H4 (cell line): ENCODE measurements around the gene PRKAG2. TPM values are rescaled to one million over a fixed set of nuclear protein-coding genes. Genes with fewer than 3 reads are reported as not detected.
A peak's percentile ranks its signal among the peaks of the same experiment; 100 is the strongest.

Experiments used
- DNase-seq: peaks from one replicate; pipeline ENCODE4 v3.0.0-alpha.2; 2015; ENCODE audit warnings: low spot score
- total RNA-seq: library from RNA; depleted of rRNA; stranded (reverse); fragments of >200 nt; shearing (Covaris generic); gene quantifications from 2 replicates; pipeline ENCODE4 v1.2.3, GENCODE V29; 2014

Gene PRKAG2
- total RNA-seq, 1 experiment from 2014 or later = 7.3 TPM

- no peak for DNase-seq
These were observed 180.9 kb downstream of the PRKAG2 start for GRCh38 chr7:151695951-151696541.

GRCh38 chr7:151694828-151695580, 181.9 kb downstream of the PRKAG2 start:
- no peak for DNase-seq

- no peak for DNase-seq
These were observed 182.5 kb downstream of the PRKAG2 start for GRCh38 chr7:151694441-151694827.

- no peak for DNase-seq
These were observed 183.8 kb downstream of the PRKAG2 start for GRCh38 chr7:151693140-151693539.

- DNase-seq = no peak
These were observed 184.2 kb downstream of the PRKAG2 start for GRCh38 chr7:151692721-151693120.

- no peak for DNase-seq
These were observed 185.5 kb downstream of the PRKAG2 start for GRCh38 chr7:151691449-151691848.

GRCh38 chr7:151690606-151691005, 186.3 kb downstream of the PRKAG2 start:
- DNase-seq = no peak

GRCh38 chr7:151689196-151689971, 187.5 kb downstream of the PRKAG2 start:
- DNase-seq = no peak

GRCh38 chr7:151688236-151688780, 188.6 kb downstream of the PRKAG2 start:
- no peak for DNase-seq

GRCh38 chr7:151687523-151688235, 189.2 kb downstream of the PRKAG2 start:
- DNase-seq = peak; percentile 99

GRCh38 chr7:151686826-151687225, 190.1 kb downstream of the PRKAG2 start:
- DNase-seq = no peak

- no peak for DNase-seq
These were observed 190.7 kb downstream of the PRKAG2 start for GRCh38 chr7:151686016-151686766.

GRCh38 chr7:151684408-151685175, 192.3 kb downstream of the PRKAG2 start:
- no peak for DNase-seq

- DNase-seq = no peak
These were observed 193.1 kb downstream of the PRKAG2 start for GRCh38 chr7:151683615-151684407.

GRCh38 chr7:151682831-151683614, 193.9 kb downstream of the PRKAG2 start:
- DNase-seq = no peak

- DNase-seq = no peak
These were observed 195.2 kb downstream of the PRKAG2 start for GRCh38 chr7:151681726-151682125.

- no peak for DNase-seq
These were observed 196.1 kb downstream of the PRKAG2 start for GRCh38 chr7:151680810-151681209.

- DNase-seq = no peak
These were observed 196.9 kb downstream of the PRKAG2 start for GRCh38 chr7:151679881-151680612.
